WI38 (cell line): ENCODE measurements around the gene CLIC2.
"Not testable (repeated sequence)": the region's sequence is repeated elsewhere in the genome, so short reads cannot be mapped to it uniquely, and the experiment has no call there.

Experiments
- H3K4me3 ChIP-seq: 2 replicates; pipeline ENCODE4 v1.5.1; 2011; ENCODE audit warnings: low read depth, mild to moderate bottlenecking, control low read depth, low read length
- CTCF ChIP-seq: IDR thresholded peaks from 2 replicates; pipeline ENCODE4 v1.5.1; 2012; ENCODE audit warnings: low read depth, mild to moderate bottlenecking, control low read depth, low read length

Gene CLIC2

GRCh38 chrX:155334486-155335336 lies at the start of gene CLIC2:
TSS of gene CLIC2 (minus strand) at chrX:155334614. CDS start at chrX:155334427, 187 bp downstream.
- no peak within 1 kb of the TSS for H3K4me3 ChIP-seq
- no peak for TF ChIP-seq CTCF

GRCh38 chrX:155382529-155382967 lies 48.1 kb upstream of the CLIC2 start:
- H3K4me3 ChIP-seq: not testable (repeated sequence)

- H3K4me3 ChIP-seq: not testable (repeated sequence)
Observed at GRCh38 chrX:155381843-155382528, 47.6 kb upstream of the CLIC2 start, which contains the start of gene F8A2. TSS of gene F8A2 (plus strand) at chrX:155382095. CDS start at chrX:155382115, 20 bp downstream.

GRCh38 chrX:155379802-155380201 lies 45.4 kb upstream of the CLIC2 start:
- H3K4me3 ChIP-seq: not testable (repeated sequence)

GRCh38 chrX:155373777-155374458 lies 39.5 kb upstream of the CLIC2 start:
- H3K4me3 ChIP-seq: not testable (repeated sequence)

GRCh38 chrX:155363712-155364111 lies 29.3 kb upstream of the CLIC2 start:
- H3K4me3 ChIP-seq: not testable (repeated sequence)

GRCh38 chrX:155349448-155349847 lies 15.0 kb upstream of the CLIC2 start:
- not testable (repeated sequence) for H3K4me3 ChIP-seq

- H3K4me3 ChIP-seq: not testable (repeated sequence)
Observed at GRCh38 chrX:155345689-155346088, 11.3 kb upstream of the CLIC2 start.

- H3K4me3 ChIP-seq: not testable (repeated sequence)
Observed at GRCh38 chrX:155335337-155335712, 911 bp upstream of the CLIC2 start.

GRCh38 chrX:155333544-155334100 lies 792 bp downstream of the CLIC2 start:
- TF ChIP-seq CTCF: no peak
- no peak overlapping the region for H3K4me3 ChIP-seq

GRCh38 chrX:155330992-155331391 lies 3.4 kb downstream of the CLIC2 start:
- no peak for TF ChIP-seq CTCF
- no peak overlapping the region for H3K4me3 ChIP-seq
